Neutrophil (primary cell): ENCODE data around the gene IFRD1.

Source experiments
- H3K27ac ChIP-seq: fragments of 200-600 bp; sonication (generic); 2 replicates; pipeline ENCODE4 v1.5.1; 2016; ENCODE audit warnings: mild to moderate bottlenecking, moderate library complexity
- H3K27me3 ChIP-seq: fragments of 200-600 bp; sonication (generic); 2 replicates; pipeline ENCODE4 v1.6.0; 2016; ENCODE audit warnings: mild to moderate bottlenecking
- H3K36me3 ChIP-seq: fragments of 200-600 bp; sonication (generic); 2 replicates; pipeline ENCODE4 v1.5.1; 2017
- H3K4me1 ChIP-seq, 2 experiments: fragments of 200-600 bp in 1 of 2; sonication (generic) in 1 of 2; 1 replicate in 1 of 2; 2 replicates in 1 of 2; pipeline versions ENCODE4 v1.5.1 to v1.6.1; 2013 to 2016; ENCODE audit warnings: low read depth in 1 of 2, low read length in 1 of 2, mild to moderate bottlenecking in 1 of 2, moderate library complexity in 1 of 2; ENCODE audit not compliant: control insufficient read depth in 1 of 2, insufficient read depth in 1 of 2
- H3K4me3 ChIP-seq, 2 experiments: fragments of 200-600 bp in 1 of 2; sonication (generic) in 1 of 2; 1 replicate in 1 of 2; 2 replicates in 1 of 2; pipeline ENCODE4 v1.5.1; 2013 to 2016; ENCODE audit warnings: low read depth in 1 of 2, low read length in 1 of 2, mild to moderate bottlenecking in 1 of 2, moderate library complexity in 1 of 2
- H3K9me3 ChIP-seq: fragments of 200-600 bp; sonication (generic); 2 replicates; pipeline ENCODE4 v1.5.1; 2016
- TF ChIP-seq, protein P1 (sequence below): fragments of 200-600 bp; sonication (generic); IDR thresholded peaks from 2 replicates; pipeline ENCODE4 v1.5.1; 2016; ENCODE audit warnings: antibody characterized with exemption

Gene IFRD1

GRCh38 chr7:112521942-112522341, 71.7 kb downstream of the IFRD1 start:
- H3K27me3 ChIP-seq, result peaks cover 23% of the 10 kb centered on the region
- no peaks in the 10 kb centered on the region for H3K4me1 ChIP-seq
- H3K9me3 ChIP-seq, result no peaks in the 10 kb centered on the region
- TF ChIP-seq, protein P1, sequence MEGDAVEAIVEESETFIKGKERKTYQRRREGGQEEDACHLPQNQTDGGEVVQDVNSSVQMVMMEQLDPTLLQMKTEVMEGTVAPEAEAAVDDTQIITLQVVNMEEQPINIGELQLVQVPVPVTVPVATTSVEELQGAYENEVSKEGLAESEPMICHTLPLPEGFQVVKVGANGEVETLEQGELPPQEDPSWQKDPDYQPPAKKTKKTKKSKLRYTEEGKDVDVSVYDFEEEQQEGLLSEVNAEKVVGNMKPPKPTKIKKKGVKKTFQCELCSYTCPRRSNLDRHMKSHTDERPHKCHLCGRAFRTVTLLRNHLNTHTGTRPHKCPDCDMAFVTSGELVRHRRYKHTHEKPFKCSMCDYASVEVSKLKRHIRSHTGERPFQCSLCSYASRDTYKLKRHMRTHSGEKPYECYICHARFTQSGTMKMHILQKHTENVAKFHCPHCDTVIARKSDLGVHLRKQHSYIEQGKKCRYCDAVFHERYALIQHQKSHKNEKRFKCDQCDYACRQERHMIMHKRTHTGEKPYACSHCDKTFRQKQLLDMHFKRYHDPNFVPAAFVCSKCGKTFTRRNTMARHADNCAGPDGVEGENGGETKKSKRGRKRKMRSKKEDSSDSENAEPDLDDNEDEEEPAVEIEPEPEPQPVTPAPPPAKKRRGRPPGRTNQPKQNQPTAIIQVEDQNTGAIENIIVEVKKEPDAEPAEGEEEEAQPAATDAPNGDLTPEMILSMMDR, result no peak
- no peaks in the 10 kb centered on the region for H3K36me3 ChIP-seq
- no peak overlapping the region for H3K27ac ChIP-seq
- H3K4me3 ChIP-seq, result no peak overlapping the region

DNA sequence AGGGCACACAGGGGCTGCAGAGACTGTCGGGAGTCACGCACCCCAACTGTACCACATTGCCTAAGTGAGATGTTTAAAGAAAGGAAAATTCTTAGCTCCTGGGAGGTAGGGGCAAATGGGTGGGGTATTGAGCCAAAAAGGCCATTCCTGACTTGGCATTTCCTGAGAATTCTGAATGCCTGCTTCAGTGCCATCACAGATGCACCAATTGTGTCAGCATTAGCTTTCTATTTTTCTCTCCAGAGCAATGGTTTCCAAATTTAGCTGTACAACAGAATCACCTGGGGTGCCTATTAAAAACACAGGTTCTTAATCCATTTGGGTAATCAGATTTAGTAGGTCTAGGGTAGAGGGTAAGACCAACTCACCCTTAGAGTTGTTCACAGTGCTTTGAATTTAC, 73.6 kb downstream of the IFRD1 start:
- H3K27ac ChIP-seq, result no peak overlapping the region
- no peaks in the 10 kb centered on the region for H3K4me1 ChIP-seq
- H3K4me3 ChIP-seq, result no peak overlapping the region
- H3K36me3 ChIP-seq, result no peaks in the 10 kb centered on the region
- no peaks in the 10 kb centered on the region for H3K9me3 ChIP-seq
- TF ChIP-seq, protein P1, result no peak
- peaks cover 23% of the 10 kb centered on the region for H3K27me3 ChIP-seq
